NCI-H1092 treated with DMSO at 0.1 percent for 48 hours (cell line): ENCODE data around the gene PGAM2.
A peak's percentile ranks its signal among the peaks of the same experiment; 100 is the strongest.
"Not testable (repeated sequence)": the region's sequence is repeated elsewhere in the genome, so short reads cannot be mapped to it uniquely, and the experiment has no call there.

Source experiments
- DNase-seq: peaks from one replicate; lab custom pipeline; 2025; lab: John Stamatoyannopoulos, UW

The PGAM2 gene

GRCh38 chr7:44022796-44023467, 42.4 kb downstream of the PGAM2 start:
- DNase-seq, result not testable (repeated sequence)

- not testable (repeated sequence) for DNase-seq
Measured at GRCh38 chr7:44022069-44022468, 43.3 kb downstream of the PGAM2 start.

- DNase-seq, result not testable (repeated sequence)
Measured at GRCh38 chr7:44019825-44020224, 45.5 kb downstream of the PGAM2 start.

- peak; percentile 97 for DNase-seq
Measured at GRCh38 chr7:44018857-44019807, 46.2 kb downstream of the PGAM2 start.

- DNase-seq, result not testable (repeated sequence)
Measured at GRCh38 chr7:44015090-44015489, 50.3 kb downstream of the PGAM2 start.
